Erythroblast (primary cell): ENCODE data around the gene DENND1B.

Source experiments
- GATA1 ChIP-seq: IDR thresholded peaks from 2 replicates; pipeline ENCODE4 v1.6.1; 2011; ENCODE audit warnings: low read depth, mild to moderate bottlenecking, control low read depth, low read length, moderate library complexity
- POLR2A ChIP-seq: IDR thresholded peaks from 2 replicates; pipeline ENCODE4 v1.6.1; 2011; ENCODE audit warnings: mild to moderate bottlenecking, low read length

- no peak for TF ChIP-seq POLR2A
- no peak for TF ChIP-seq GATA1
These were observed 30.3 kb downstream of the DENND1B start for GRCh38 chr1:197744979-197745378.
